ENCODE measurements around the gene HSPA12A. TPM values are rescaled to one million over a fixed set of nuclear protein-coding genes. Genes with fewer than 3 reads are reported as not detected.

HSPA12A gene
- polyA plus RNA-seq, 1 donor (not counting 4 experiments of a cell fraction or from before 2014, with no cell fraction given) = 8.1 TPM

GRCh38 chr10:116631871-116632295, 110.5 kb downstream of the HSPA12A start:
- DNase-seq (ENCODE audit: low read depth, low spot score) (no peak), FAIRE-seq (no peak)
- dilution Hi-C loops (cut with MboI; ENCODE audit: extremely low pct_ligation_motif_present, low sequenced_read_pairs) = no loop called here
- H3K4me1 ChIP-seq (ENCODE audit: control insufficient read depth, extremely low read depth, insufficient read depth, low read length) = peaks cover 5% of the 10 kb centered on the region
- H3K27ac ChIP-seq (ENCODE audit: control insufficient read depth, insufficient read depth, low read length) = no peak overlapping the region
- H3K79me2 ChIP-seq (ENCODE audit: control insufficient read depth, insufficient read depth, low read length) = no peaks in the 10 kb centered on the region
- no peak for TF ChIP-seq EZH2 (IDR thresholded peaks at IDR 0.05; ENCODE audit: low read length)
- TF ChIP-seq, protein P1, sequence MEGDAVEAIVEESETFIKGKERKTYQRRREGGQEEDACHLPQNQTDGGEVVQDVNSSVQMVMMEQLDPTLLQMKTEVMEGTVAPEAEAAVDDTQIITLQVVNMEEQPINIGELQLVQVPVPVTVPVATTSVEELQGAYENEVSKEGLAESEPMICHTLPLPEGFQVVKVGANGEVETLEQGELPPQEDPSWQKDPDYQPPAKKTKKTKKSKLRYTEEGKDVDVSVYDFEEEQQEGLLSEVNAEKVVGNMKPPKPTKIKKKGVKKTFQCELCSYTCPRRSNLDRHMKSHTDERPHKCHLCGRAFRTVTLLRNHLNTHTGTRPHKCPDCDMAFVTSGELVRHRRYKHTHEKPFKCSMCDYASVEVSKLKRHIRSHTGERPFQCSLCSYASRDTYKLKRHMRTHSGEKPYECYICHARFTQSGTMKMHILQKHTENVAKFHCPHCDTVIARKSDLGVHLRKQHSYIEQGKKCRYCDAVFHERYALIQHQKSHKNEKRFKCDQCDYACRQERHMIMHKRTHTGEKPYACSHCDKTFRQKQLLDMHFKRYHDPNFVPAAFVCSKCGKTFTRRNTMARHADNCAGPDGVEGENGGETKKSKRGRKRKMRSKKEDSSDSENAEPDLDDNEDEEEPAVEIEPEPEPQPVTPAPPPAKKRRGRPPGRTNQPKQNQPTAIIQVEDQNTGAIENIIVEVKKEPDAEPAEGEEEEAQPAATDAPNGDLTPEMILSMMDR (optimal IDR thresholded peaks at IDR 0.05 in 1 of 3, IDR thresholded peaks at IDR 0.05 in 1 of 3, conservative IDR thresholded peaks at IDR 0.05 in 1 of 3; ENCODE audit: extremely low read depth in 1 of 3, insufficient read depth in 2 of 3, low read length in 3 of 3) = no peak
- no peak overlapping the region for H3K4me3 ChIP-seq (ENCODE audit: control insufficient read depth in 2 of 3, extremely low read depth in 1 of 3, insufficient read depth in 2 of 3, low read depth in 1 of 3, low read length in 3 of 3)
- no peaks in the 10 kb centered on the region for H3K9me1 ChIP-seq (ENCODE audit: control insufficient read depth, extremely low read depth, insufficient read depth, low read length)
- no peaks in the 10 kb centered on the region for H3K36me3 ChIP-seq (ENCODE audit: control insufficient read depth in 2 of 2, extremely low read depth in 1 of 2, insufficient read depth in 2 of 2, low read length in 2 of 2)
- H2AFZ ChIP-seq (ENCODE audit: control insufficient read depth, low read length) = no peak overlapping the region
- no peak overlapping the region for H3K4me2 ChIP-seq (ENCODE audit: control insufficient read depth, extremely low read depth, insufficient read depth, low read depth, low read length)
- H3K9me3 ChIP-seq (ENCODE audit: control insufficient read depth, low read depth, low read length) = no peaks in the 10 kb centered on the region
- H4K20me1 ChIP-seq (ENCODE audit: control insufficient read depth, extremely low read depth, insufficient read depth, low read length) = no peaks in the 10 kb centered on the region
- no peak overlapping the region for H3K9ac ChIP-seq (ENCODE audit: control insufficient read depth, extremely low read depth, insufficient read depth, low read length)
- peaks cover 13% of the 10 kb centered on the region for H3K27me3 ChIP-seq (ENCODE audit: control insufficient read depth, extremely low read depth, insufficient read depth, low read length)

DNA sequence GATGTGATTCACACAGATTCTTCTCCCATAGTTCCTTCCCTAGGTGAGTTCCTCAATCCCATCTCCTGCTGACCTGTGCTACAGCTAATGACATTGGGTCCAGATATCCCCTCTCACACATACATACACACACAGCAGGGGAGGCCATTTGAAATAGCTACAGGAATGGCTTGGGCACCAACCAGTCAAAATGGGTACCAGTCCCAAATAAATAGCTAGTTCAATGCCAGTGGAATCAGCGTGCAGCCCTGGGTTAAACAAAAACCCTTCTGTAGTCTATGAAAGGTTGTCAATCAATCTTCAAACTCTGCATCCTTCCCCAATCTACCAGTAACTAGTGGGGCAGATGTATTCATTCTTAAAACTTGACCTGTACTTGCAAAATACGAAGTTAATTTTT, 112.3 kb downstream of the HSPA12A start:
- no peak overlapping the region for H2AFZ ChIP-seq (ENCODE audit: control insufficient read depth, low read length)
- H3K36me3 ChIP-seq (ENCODE audit: control insufficient read depth in 2 of 2, extremely low read depth in 1 of 2, insufficient read depth in 2 of 2, low read length in 2 of 2) = no peaks in the 10 kb centered on the region
- no peaks in the 10 kb centered on the region for H3K9me1 ChIP-seq (ENCODE audit: control insufficient read depth, extremely low read depth, insufficient read depth, low read length)
- no peak for TF ChIP-seq EZH2 (IDR thresholded peaks at IDR 0.05; ENCODE audit: low read length)
- TF ChIP-seq, protein P1 (optimal IDR thresholded peaks at IDR 0.05 in 1 of 3, IDR thresholded peaks at IDR 0.05 in 1 of 3, conservative IDR thresholded peaks at IDR 0.05 in 1 of 3; ENCODE audit: extremely low read depth in 1 of 3, insufficient read depth in 2 of 3, low read length in 3 of 3) = no peak
- DNase-seq (ENCODE audit: low read depth, low spot score) = no peak
- H3K4me1 ChIP-seq (ENCODE audit: control insufficient read depth, extremely low read depth, insufficient read depth, low read length) = peaks cover 5% of the 10 kb centered on the region
- H3K79me2 ChIP-seq (ENCODE audit: control insufficient read depth, insufficient read depth, low read length) = no peaks in the 10 kb centered on the region
- H3K4me2 ChIP-seq (ENCODE audit: control insufficient read depth, extremely low read depth, insufficient read depth, low read depth, low read length) = no peak overlapping the region
- dilution Hi-C loops (cut with MboI; ENCODE audit: extremely low pct_ligation_motif_present, low sequenced_read_pairs) = no loop called here
- no peak overlapping the region for H3K4me3 ChIP-seq (ENCODE audit: control insufficient read depth in 2 of 3, extremely low read depth in 1 of 3, insufficient read depth in 2 of 3, low read depth in 1 of 3, low read length in 3 of 3)
- no peak overlapping the region for H3K27ac ChIP-seq (ENCODE audit: control insufficient read depth, insufficient read depth, low read length)
- no peak for FAIRE-seq
- H3K9ac ChIP-seq (ENCODE audit: control insufficient read depth, extremely low read depth, insufficient read depth, low read length) = no peak overlapping the region
- H3K9me3 ChIP-seq (ENCODE audit: control insufficient read depth, low read depth, low read length) = no peaks in the 10 kb centered on the region
- H3K27me3 ChIP-seq (ENCODE audit: control insufficient read depth, extremely low read depth, insufficient read depth, low read length) = peaks cover 13% of the 10 kb centered on the region
- H4K20me1 ChIP-seq (ENCODE audit: control insufficient read depth, extremely low read depth, insufficient read depth, low read length) = no peaks in the 10 kb centered on the region

Measured in keratinocyte (primary cell).